ENCODE data around the gene RABGAP1.

Gene RABGAP1

GRCh38 chr9:123039617-123040219 lies 98.9 kb downstream of the RABGAP1 start:
- Histone ChIP-seq H3K18ac (ENCODE audit: low read depth in 1 of 2, low read length in 2 of 2) (no peak overlapping the region), H3K79me1 (replicated peaks; ENCODE audit: low read length, poor library complexity, severe bottlenecking) (peaks cover 12% of the 10 kb centered on the region), H3K9ac (ENCODE audit: low read length) (no peak overlapping the region), H2AFZ (ENCODE audit: low read depth, low read length) (no peak overlapping the region), H2BK5ac (ENCODE audit: low read depth, low read length, poor library complexity, severe bottlenecking) (no peak overlapping the region), H4K8ac (ENCODE audit: low read length) (no peak overlapping the region), H2BK15ac (ENCODE audit: low read depth, poor library complexity, severe bottlenecking) (no peak overlapping the region), H3K9me3 (ENCODE audit: control insufficient read depth, low read length) (no peaks in the 10 kb centered on the region), H4K91ac (ENCODE audit: low read length) (no peak overlapping the region), H3K27me3 (ENCODE audit: control insufficient read depth in 1 of 2, insufficient read depth in 1 of 2, low read length in 2 of 2) (no peaks in the 10 kb centered on the region), H2AK5ac (ENCODE audit: low read length, severe bottlenecking) (no peak overlapping the region), H3K27ac (ENCODE audit: low read length, poor library complexity, severe bottlenecking) (no peak overlapping the region), H3K23ac (ENCODE audit: low read length in 2 of 2) (no peak overlapping the region), H3K4me3 (ENCODE audit: insufficient read depth in 1 of 2, low read depth in 1 of 2, low read length in 2 of 2) (no peak overlapping the region), H3K36me3 (ENCODE audit: control insufficient read depth in 1 of 2, insufficient read depth in 2 of 2, low read depth in 1 of 2, low read length in 2 of 2) (peaks cover 10 to 35% of the 10 kb centered on the region in 2 experiments), H3K4me1 (ENCODE audit: control insufficient read depth, insufficient read depth, low read depth, low read length) (no peaks in the 10 kb centered on the region), H2BK12ac (ENCODE audit: low read length in 2 of 2) (no peak overlapping the region), H3K4ac (ENCODE audit: low read depth in 1 of 2, low read length in 2 of 2) (no peak overlapping the region), H3K4me2 (ENCODE audit: low read length, poor library complexity, severe bottlenecking) (no peak overlapping the region), H2BK120ac (ENCODE audit: low read depth, low read length) (no peak overlapping the region), H3K14ac (ENCODE audit: low read length in 2 of 2) (no peak overlapping the region)
- WGBS: 100% methylated on average over 1 of the region's 1 CpG
- DNase-seq: no peak

- Histone ChIP-seq H3K23ac (ENCODE audit: low read length in 2 of 2) (no peak overlapping the region), H2AK5ac (ENCODE audit: low read length, severe bottlenecking) (no peak overlapping the region), H4K91ac (ENCODE audit: low read length) (no peak overlapping the region), H2BK120ac (ENCODE audit: low read depth, low read length) (no peak overlapping the region), H3K18ac (ENCODE audit: low read depth in 1 of 2, low read length in 2 of 2) (no peak overlapping the region), H2AFZ (ENCODE audit: low read depth, low read length) (no peak overlapping the region), H4K8ac (ENCODE audit: low read length) (no peak overlapping the region), H3K27me3 (ENCODE audit: control insufficient read depth in 1 of 2, insufficient read depth in 1 of 2, low read length in 2 of 2) (no peaks in the 10 kb centered on the region), H3K4me1 (ENCODE audit: control insufficient read depth, insufficient read depth, low read depth, low read length) (no peaks in the 10 kb centered on the region), H2BK15ac (ENCODE audit: low read depth, poor library complexity, severe bottlenecking) (no peak overlapping the region), H2BK5ac (ENCODE audit: low read depth, low read length, poor library complexity, severe bottlenecking) (no peak overlapping the region), H3K9me3 (ENCODE audit: control insufficient read depth, low read length) (no peaks in the 10 kb centered on the region), H3K79me1 (replicated peaks; ENCODE audit: low read length, poor library complexity, severe bottlenecking) (peaks cover 7% of the 10 kb centered on the region), H3K14ac (ENCODE audit: low read length in 2 of 2) (no peak overlapping the region), H3K36me3 (ENCODE audit: control insufficient read depth in 1 of 2, insufficient read depth in 2 of 2, low read depth in 1 of 2, low read length in 2 of 2) (peaks cover 3 to 30% of the 10 kb centered on the region in 2 experiments), H3K4ac (ENCODE audit: low read depth in 1 of 2, low read length in 2 of 2) (no peak overlapping the region), H2BK12ac (ENCODE audit: low read length in 2 of 2) (no peak overlapping the region), H3K27ac (ENCODE audit: low read length, poor library complexity, severe bottlenecking) (no peak overlapping the region), H3K4me2 (ENCODE audit: low read length, poor library complexity, severe bottlenecking) (no peak overlapping the region), H3K9ac (ENCODE audit: low read length) (no peak overlapping the region), H3K4me3 (ENCODE audit: insufficient read depth in 1 of 2, low read depth in 1 of 2, low read length in 2 of 2) (no peak overlapping the region)
- WGBS: 100% methylated on average over 1 of the region's 1 CpG
- no peak for DNase-seq
These were observed 100.0 kb downstream of the RABGAP1 start for GRCh38 chr9:123040801-123041200.

- no peak overlapping the region for H3K4me2 ChIP-seq (ENCODE audit: low read length, poor library complexity, severe bottlenecking)
- H3K36me3 ChIP-seq (ENCODE audit: control insufficient read depth in 1 of 2, insufficient read depth in 2 of 2, low read depth in 1 of 2, low read length in 2 of 2): peaks cover 3 to 33% of the 10 kb centered on the region in 2 experiments
- no peak overlapping the region for H3K27ac ChIP-seq (ENCODE audit: low read length, poor library complexity, severe bottlenecking)
- H3K9ac ChIP-seq (ENCODE audit: low read length): no peak overlapping the region
- H3K79me1 ChIP-seq (replicated peaks; ENCODE audit: low read length, poor library complexity, severe bottlenecking): peaks cover 8% of the 10 kb centered on the region
- no peaks in the 10 kb centered on the region for H3K9me3 ChIP-seq (ENCODE audit: control insufficient read depth, low read length)
- H2AK5ac ChIP-seq (ENCODE audit: low read length, severe bottlenecking): no peak overlapping the region
- H2BK120ac ChIP-seq (ENCODE audit: low read depth, low read length): no peak overlapping the region
- H3K4ac ChIP-seq (ENCODE audit: low read depth in 1 of 2, low read length in 2 of 2): no peak overlapping the region
- H3K27me3 ChIP-seq (ENCODE audit: control insufficient read depth in 1 of 2, insufficient read depth in 1 of 2, low read length in 2 of 2): no peaks in the 10 kb centered on the region
- WGBS: 98% methylated on average over 2 of the region's 2 CpGs
- H2BK5ac ChIP-seq (ENCODE audit: low read depth, low read length, poor library complexity, severe bottlenecking): no peak overlapping the region
- H3K14ac ChIP-seq (ENCODE audit: low read length in 2 of 2): no peak overlapping the region
- DNase-seq: no peak
- H3K4me1 ChIP-seq (ENCODE audit: control insufficient read depth, insufficient read depth, low read depth, low read length): no peaks in the 10 kb centered on the region
- no peak overlapping the region for H3K18ac ChIP-seq (ENCODE audit: low read depth in 1 of 2, low read length in 2 of 2)
- no peak overlapping the region for H3K4me3 ChIP-seq (ENCODE audit: insufficient read depth in 1 of 2, low read depth in 1 of 2, low read length in 2 of 2)
- H2BK15ac ChIP-seq (ENCODE audit: low read depth, poor library complexity, severe bottlenecking): no peak overlapping the region
- no peak overlapping the region for H2AFZ ChIP-seq (ENCODE audit: low read depth, low read length)
- H4K8ac ChIP-seq (ENCODE audit: low read length): no peak overlapping the region
- no peak overlapping the region for H4K91ac ChIP-seq (ENCODE audit: low read length)
- H2BK12ac ChIP-seq (ENCODE audit: low read length in 2 of 2): no peak overlapping the region
- no peak overlapping the region for H3K23ac ChIP-seq (ENCODE audit: low read length in 2 of 2)
These were observed 100.7 kb downstream of the RABGAP1 start for GRCh38 chr9:123041489-123041888.

- DNase-seq: no peak
- no peak overlapping the region for H2BK5ac ChIP-seq (ENCODE audit: low read depth, low read length, poor library complexity, severe bottlenecking)
- H3K27me3 ChIP-seq (ENCODE audit: control insufficient read depth in 1 of 2, insufficient read depth in 1 of 2, low read length in 2 of 2): no peaks in the 10 kb centered on the region
- no peak overlapping the region for H4K91ac ChIP-seq (ENCODE audit: low read length)
- peaks cover 3 to 33% of the 10 kb centered on the region in 2 experiments for H3K36me3 ChIP-seq (ENCODE audit: control insufficient read depth in 1 of 2, insufficient read depth in 2 of 2, low read depth in 1 of 2, low read length in 2 of 2)
- H3K27ac ChIP-seq (ENCODE audit: low read length, poor library complexity, severe bottlenecking): no peak overlapping the region
- no peak overlapping the region for H2BK12ac ChIP-seq (ENCODE audit: low read length in 2 of 2)
- no peak overlapping the region for H2BK15ac ChIP-seq (ENCODE audit: low read depth, poor library complexity, severe bottlenecking)
- no peak overlapping the region for H3K14ac ChIP-seq (ENCODE audit: low read length in 2 of 2)
- H3K79me1 ChIP-seq (replicated peaks; ENCODE audit: low read length, poor library complexity, severe bottlenecking): peaks cover 7% of the 10 kb centered on the region
- no peak overlapping the region for H3K9ac ChIP-seq (ENCODE audit: low read length)
- no peaks in the 10 kb centered on the region for H3K9me3 ChIP-seq (ENCODE audit: control insufficient read depth, low read length)
- 93% methylated on average over 5 of the region's 5 CpGs for WGBS
- no peak overlapping the region for H2BK120ac ChIP-seq (ENCODE audit: low read depth, low read length)
- no peak overlapping the region for H3K4ac ChIP-seq (ENCODE audit: low read depth in 1 of 2, low read length in 2 of 2)
- no peak overlapping the region for H3K4me3 ChIP-seq (ENCODE audit: insufficient read depth in 1 of 2, low read depth in 1 of 2, low read length in 2 of 2)
- no peak overlapping the region for H3K4me2 ChIP-seq (ENCODE audit: low read length, poor library complexity, severe bottlenecking)
- no peak overlapping the region for H3K18ac ChIP-seq (ENCODE audit: low read depth in 1 of 2, low read length in 2 of 2)
- no peak overlapping the region for H4K8ac ChIP-seq (ENCODE audit: low read length)
- no peak overlapping the region for H2AFZ ChIP-seq (ENCODE audit: low read depth, low read length)
- H2AK5ac ChIP-seq (ENCODE audit: low read length, severe bottlenecking): no peak overlapping the region
- no peaks in the 10 kb centered on the region for H3K4me1 ChIP-seq (ENCODE audit: control insufficient read depth, insufficient read depth, low read depth, low read length)
- no peak overlapping the region for H3K23ac ChIP-seq (ENCODE audit: low read length in 2 of 2)
These were observed 102.5 kb downstream of the RABGAP1 start for GRCh38 chr9:123043081-123043939.

All from mesenchymal stem cell (in vitro differentiated cells and primary cell).